ENCODE data around the gene SH3RF3.

The SH3RF3 gene

DNA sequence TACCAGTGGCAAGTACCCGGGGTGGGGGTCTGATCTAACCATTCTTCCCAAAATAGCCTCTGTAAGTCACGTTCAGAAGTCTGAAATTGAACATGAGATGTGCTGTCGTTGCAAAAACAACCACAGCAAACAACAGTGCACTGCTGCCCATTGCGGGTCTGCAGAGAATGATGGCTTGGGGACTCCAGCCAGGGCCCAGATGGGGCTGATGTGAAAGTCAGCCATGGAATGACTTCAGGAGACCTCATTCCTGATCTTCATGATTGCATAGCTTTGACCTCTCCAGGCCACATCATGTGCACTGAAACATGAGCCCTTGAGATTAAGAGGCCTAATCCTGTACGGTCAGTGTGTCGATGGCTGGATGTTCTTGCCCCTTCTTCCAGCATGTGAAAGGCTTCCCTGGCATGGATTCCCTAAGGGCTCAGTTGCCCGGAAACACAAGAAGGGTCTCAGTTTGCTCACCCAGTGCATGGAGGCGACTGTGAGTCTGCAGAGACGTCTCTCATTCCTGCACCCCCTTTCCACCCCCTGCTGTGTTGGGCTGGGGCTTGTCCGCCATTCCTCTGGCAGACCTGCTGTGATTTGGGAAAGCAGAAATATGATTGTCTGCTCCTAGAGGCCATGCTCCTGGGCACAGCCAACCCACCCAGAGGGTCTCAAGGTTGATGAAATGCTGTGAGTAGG lies 293.2 kb downstream of the SH3RF3 start:
- Histone ChIP-seq H3K4me3 (ENCODE audit: low read depth, low read length) (no peak overlapping the region), H3K9me3 (ENCODE audit: control insufficient read depth, low read length) (no peaks in the 10 kb centered on the region), H3K4me1 (no peaks in the 10 kb centered on the region), H3K9ac (no peak overlapping the region), H2AFZ (no peak overlapping the region), H3K27me3 (ENCODE audit: control insufficient read depth, insufficient read depth, low read length) (no peaks in the 10 kb centered on the region), H3K4me2 (ENCODE audit: low read length) (no peak overlapping the region), H3K79me2 (no peaks in the 10 kb centered on the region), H3K36me3 (ENCODE audit: control insufficient read depth, insufficient read depth, low read length) (no peaks in the 10 kb centered on the region), H3K27ac (no peak overlapping the region)
- TF ChIP-seq CTCF (IDR thresholded peaks at IDR 0.05): no peak

GRCh38 chr2:109422758-109423500 lies 293.9 kb downstream of the SH3RF3 start:
- Histone ChIP-seq H3K9ac (no peak overlapping the region), H3K9me3 (ENCODE audit: control insufficient read depth, low read length) (no peaks in the 10 kb centered on the region)
- no peak for TF ChIP-seq CTCF (IDR thresholded peaks at IDR 0.05)

DNA sequence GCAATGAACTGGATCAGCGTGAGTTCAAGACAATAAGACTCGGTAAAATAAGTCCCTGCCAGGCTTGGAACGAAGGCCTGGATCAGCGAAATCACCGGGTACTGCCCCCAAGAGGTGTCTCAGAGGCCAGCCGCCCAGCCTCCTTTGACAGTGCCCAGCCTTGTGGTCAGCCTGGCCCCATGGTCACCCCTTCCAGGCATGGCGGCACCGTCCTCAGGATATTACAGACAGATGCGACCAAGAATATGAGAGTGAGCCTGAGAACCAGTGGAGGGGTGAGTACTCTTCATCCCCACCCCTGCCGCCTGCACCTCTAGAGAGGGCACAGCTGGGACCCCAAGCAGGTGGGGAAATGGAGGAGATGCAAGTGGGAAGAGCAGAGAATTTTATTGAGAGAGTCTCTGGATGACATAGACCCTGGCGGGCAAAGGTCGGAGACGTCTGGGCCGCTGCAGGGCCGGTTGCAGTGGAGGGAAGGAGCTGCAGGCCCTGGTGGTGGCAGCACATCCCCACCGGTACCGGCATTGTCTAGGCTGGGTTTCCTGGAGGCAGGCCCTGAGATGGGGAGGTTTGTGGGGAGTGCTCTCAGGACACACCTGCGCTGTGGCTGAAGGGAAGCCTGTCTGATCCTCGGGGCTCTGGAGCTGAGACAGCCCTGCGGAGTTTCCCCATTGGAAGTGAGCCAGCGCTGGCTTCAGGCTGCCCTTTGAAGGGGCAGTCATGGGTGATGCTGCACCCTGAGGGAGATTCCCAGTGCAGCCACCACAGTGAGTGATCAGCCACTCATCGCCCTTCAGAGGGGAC lies 294.8 kb downstream of the SH3RF3 start:
- H3K27ac ChIP-seq: no peak overlapping the region
- no peak overlapping the region for H3K9ac ChIP-seq
- H3K4me2 ChIP-seq (ENCODE audit: low read length): no peak overlapping the region
- no peaks in the 10 kb centered on the region for H3K4me1 ChIP-seq
- H3K9me3 ChIP-seq (ENCODE audit: control insufficient read depth, low read length): no peaks in the 10 kb centered on the region
- no peak overlapping the region for H3K4me3 ChIP-seq (ENCODE audit: low read depth, low read length)
- no peak overlapping the region for H2AFZ ChIP-seq
- H3K79me2 ChIP-seq: no peaks in the 10 kb centered on the region
- no peaks in the 10 kb centered on the region for H3K27me3 ChIP-seq (ENCODE audit: control insufficient read depth, insufficient read depth, low read length)
- no peak for TF ChIP-seq CTCF (IDR thresholded peaks at IDR 0.05)
- H3K36me3 ChIP-seq (ENCODE audit: control insufficient read depth, insufficient read depth, low read length): no peaks in the 10 kb centered on the region

More at GRCh38 chr2:109422758-109423500, 293.9 kb downstream of the SH3RF3 start:
- Histone ChIP-seq H3K4me3 (ENCODE audit: low read depth, low read length) (no peak overlapping the region), H3K4me2 (ENCODE audit: low read length) (no peak overlapping the region), H3K36me3 (ENCODE audit: control insufficient read depth, insufficient read depth, low read length) (no peaks in the 10 kb centered on the region), H3K27me3 (ENCODE audit: control insufficient read depth, insufficient read depth, low read length) (no peaks in the 10 kb centered on the region), H3K79me2 (no peaks in the 10 kb centered on the region), H2AFZ (no peak overlapping the region), H3K27ac (no peak overlapping the region), H3K4me1 (no peaks in the 10 kb centered on the region)

- Histone ChIP-seq H3K9me3 (ENCODE audit: control insufficient read depth, low read length) (no peaks in the 10 kb centered on the region), H3K4me2 (ENCODE audit: low read length) (no peak overlapping the region), H3K27ac (no peak overlapping the region), H3K79me2 (no peaks in the 10 kb centered on the region), H3K27me3 (ENCODE audit: control insufficient read depth, insufficient read depth, low read length) (no peaks in the 10 kb centered on the region), H2AFZ (no peak overlapping the region), H3K9ac (no peak overlapping the region), H3K4me3 (ENCODE audit: low read depth, low read length) (no peak overlapping the region), H3K4me1 (no peaks in the 10 kb centered on the region), H3K36me3 (ENCODE audit: control insufficient read depth, insufficient read depth, low read length) (no peaks in the 10 kb centered on the region)
- TF ChIP-seq CTCF (IDR thresholded peaks at IDR 0.05): no peak
Measured at GRCh38 chr2:109425411-109425810, 296.4 kb downstream of the SH3RF3 start.
